ENCODE measurements around the gene SMKR1. TPM values are rescaled to one million over a fixed set of nuclear protein-coding genes. Genes with fewer than 3 reads are reported as not detected.

Gene SMKR1
- polyA plus RNA-seq, 3 donors = not detected

GRCh38 chr7:129512192-129512591 lies 9.9 kb downstream of the SMKR1 start:
- Histone ChIP-seq H3K9ac (ENCODE audit: insufficient read depth, low read length, poor library complexity, severe bottlenecking) (no peak overlapping the region), H3K79me2 (ENCODE audit: insufficient read depth, low read length) (no peaks in the 10 kb centered on the region), H4K20me1 (ENCODE audit: insufficient read depth, low read length) (no peaks in the 10 kb centered on the region), H3K4me1 (ENCODE audit: control insufficient read depth in 1 of 2, insufficient read depth in 2 of 2, low read length in 2 of 2) (no peaks in the 10 kb centered on the region), H3K4me3 (replicated peaks in 1 of 3; ENCODE audit: low read depth in 2 of 3, low read length in 3 of 3) (no peak overlapping the region), H2AFZ (ENCODE audit: insufficient read depth, low read depth, low read length, poor library complexity, severe bottlenecking) (no peak overlapping the region), H3K4me2 (replicated peaks; ENCODE audit: extremely low read depth, low read length, poor library complexity, severe bottlenecking) (no peak overlapping the region), H3K27ac (ENCODE audit: low read depth in 1 of 2, low read length in 2 of 2) (no peak overlapping the region), H3K36me3 (replicated peaks in 1 of 2; ENCODE audit: control insufficient read depth in 1 of 2, insufficient read depth in 2 of 2, low read length in 2 of 2) (no peaks in the 10 kb centered on the region), H3K27me3 (ENCODE audit: control insufficient read depth in 2 of 2, insufficient read depth in 2 of 2, low read length in 2 of 2) (no peaks in the 10 kb centered on the region), H3K9me3 (replicated peaks in 1 of 2; ENCODE audit: control insufficient read depth in 1 of 2, insufficient read depth in 1 of 2, low read length in 2 of 2) (no peaks in the 10 kb centered on the region)
- no peak for DNase-seq
- TF ChIP-seq CTCF (IDR thresholded peaks at IDR 0.05) = no peak
- Mint-ChIP-seq H3K4me3 (no peak overlapping the region), H3K27ac (no peak overlapping the region), H3K36me3 (no peaks in the 10 kb centered on the region), H3K27me3 (ENCODE audit: low read depth in 3 of 3) (peaks cover 2 to 4% (median 4%) of the 10 kb centered on the region in 3 donors), H3K9me3 (peaks cover 0 to 4% (median 2%) of the 10 kb centered on the region in 7 donors), H3K4me1 (no peaks in the 10 kb centered on the region)
- intact Hi-C loops (cut with micrococcal nuclease) = no loop called here
- WGBS (ENCODE audit: insufficient coverage) = 93% methylated on average over 3 of the region's 8 CpGs

DNA sequence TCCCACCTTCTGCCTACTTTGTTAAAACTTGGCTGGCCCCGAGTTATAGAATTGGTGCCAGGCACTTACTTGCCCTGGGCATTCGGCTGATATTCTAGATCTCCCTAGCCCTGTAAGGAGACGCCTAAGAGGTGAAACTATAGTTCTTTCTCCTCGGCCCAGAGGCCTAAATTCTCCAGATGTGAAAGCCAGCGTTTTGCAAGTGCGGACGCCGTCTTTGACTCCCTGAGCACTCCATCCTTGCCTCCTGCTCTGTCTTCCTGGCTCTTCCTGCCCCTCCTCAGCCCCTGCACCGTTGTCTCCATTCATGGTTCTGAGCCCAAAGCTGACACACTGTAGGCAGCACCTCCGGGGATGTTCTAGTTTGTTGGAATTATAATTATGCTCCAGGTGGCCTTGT lies 11.2 kb downstream of the SMKR1 start:
- 91% methylated on average over 8 of the region's 10 CpGs for WGBS (ENCODE audit: insufficient coverage)
- Histone ChIP-seq H3K27me3 (ENCODE audit: control insufficient read depth in 2 of 2, insufficient read depth in 2 of 2, low read length in 2 of 2) (no peaks in the 10 kb centered on the region), H3K4me2 (replicated peaks; ENCODE audit: extremely low read depth, low read length, poor library complexity, severe bottlenecking) (no peak overlapping the region), H3K79me2 (ENCODE audit: insufficient read depth, low read length) (no peaks in the 10 kb centered on the region), H3K9ac (ENCODE audit: insufficient read depth, low read length, poor library complexity, severe bottlenecking) (no peak overlapping the region), H3K9me3 (replicated peaks in 1 of 2; ENCODE audit: control insufficient read depth in 1 of 2, insufficient read depth in 1 of 2, low read length in 2 of 2) (no peaks in the 10 kb centered on the region), H3K4me1 (ENCODE audit: control insufficient read depth in 1 of 2, insufficient read depth in 2 of 2, low read length in 2 of 2) (no peaks in the 10 kb centered on the region), H4K20me1 (ENCODE audit: insufficient read depth, low read length) (no peaks in the 10 kb centered on the region), H2AFZ (ENCODE audit: insufficient read depth, low read depth, low read length, poor library complexity, severe bottlenecking) (no peak overlapping the region), H3K4me3 (replicated peaks in 1 of 3; ENCODE audit: low read depth in 2 of 3, low read length in 3 of 3) (no peak overlapping the region), H3K36me3 (replicated peaks in 1 of 2; ENCODE audit: control insufficient read depth in 1 of 2, insufficient read depth in 2 of 2, low read length in 2 of 2) (no peaks in the 10 kb centered on the region), H3K27ac (ENCODE audit: low read depth in 1 of 2, low read length in 2 of 2) (no peak overlapping the region)
- intact Hi-C loops (cut with micrococcal nuclease) = no loop called here
- Mint-ChIP-seq H3K36me3 (no peaks in the 10 kb centered on the region), H3K9me3 (peaks cover 0 to 4% (median 2%) of the 10 kb centered on the region in 7 donors), H3K4me3 (no peak overlapping the region), H3K4me1 (no peaks in the 10 kb centered on the region), H3K27ac (no peak overlapping the region), H3K27me3 (ENCODE audit: low read depth in 3 of 3) (peaks cover 3 to 7% (median 4%) of the 10 kb centered on the region in 3 donors)
- no peak for DNase-seq
- no peak for TF ChIP-seq CTCF (IDR thresholded peaks at IDR 0.05)
